A549 (cell line): ENCODE measurements around the gene CRMP1.

ENCODE experiments used
- PHF8 ChIP-seq: fragments of 200-600 bp; sonication (generic); IDR thresholded peaks from 2 replicates; pipeline ENCODE4 v1.6.1; 2016; ENCODE audit warnings: low read depth, mild to moderate bottlenecking, antibody characterized with exemption, moderate library complexity, borderline replicate concordance
- TF ChIP-seq, protein P1 (sequence below): fragments of >200 bp; sonication (Bioruptor Twin); formaldehyde crosslinking; IDR thresholded peaks from 3 replicates; pipeline ENCODE4 v1.5.1; 2016

DNA sequence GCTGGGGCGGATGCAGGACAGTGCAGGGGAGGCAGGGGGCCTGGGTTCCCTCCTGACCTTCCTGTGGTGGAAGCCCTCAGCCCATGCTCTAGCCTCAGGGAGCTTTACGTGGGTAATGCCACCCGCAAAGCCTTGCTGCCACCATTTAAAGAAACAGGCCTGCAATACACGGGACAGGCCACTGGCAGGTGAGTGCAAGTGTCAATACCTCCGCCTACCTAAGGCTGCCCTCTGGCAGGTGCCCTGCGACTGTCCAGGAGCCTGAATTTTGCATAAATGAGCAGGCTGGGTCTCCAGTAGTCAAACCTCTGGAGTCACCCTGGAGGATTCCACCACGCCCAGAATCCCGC lies 5.9 kb downstream of the CRMP1 start:
- TF ChIP-seq, protein P1, sequence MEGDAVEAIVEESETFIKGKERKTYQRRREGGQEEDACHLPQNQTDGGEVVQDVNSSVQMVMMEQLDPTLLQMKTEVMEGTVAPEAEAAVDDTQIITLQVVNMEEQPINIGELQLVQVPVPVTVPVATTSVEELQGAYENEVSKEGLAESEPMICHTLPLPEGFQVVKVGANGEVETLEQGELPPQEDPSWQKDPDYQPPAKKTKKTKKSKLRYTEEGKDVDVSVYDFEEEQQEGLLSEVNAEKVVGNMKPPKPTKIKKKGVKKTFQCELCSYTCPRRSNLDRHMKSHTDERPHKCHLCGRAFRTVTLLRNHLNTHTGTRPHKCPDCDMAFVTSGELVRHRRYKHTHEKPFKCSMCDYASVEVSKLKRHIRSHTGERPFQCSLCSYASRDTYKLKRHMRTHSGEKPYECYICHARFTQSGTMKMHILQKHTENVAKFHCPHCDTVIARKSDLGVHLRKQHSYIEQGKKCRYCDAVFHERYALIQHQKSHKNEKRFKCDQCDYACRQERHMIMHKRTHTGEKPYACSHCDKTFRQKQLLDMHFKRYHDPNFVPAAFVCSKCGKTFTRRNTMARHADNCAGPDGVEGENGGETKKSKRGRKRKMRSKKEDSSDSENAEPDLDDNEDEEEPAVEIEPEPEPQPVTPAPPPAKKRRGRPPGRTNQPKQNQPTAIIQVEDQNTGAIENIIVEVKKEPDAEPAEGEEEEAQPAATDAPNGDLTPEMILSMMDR = no peak
- TF ChIP-seq PHF8 = no peak
